HL-60 (cell line): ENCODE results near the gene DCAF11.

Experiments
- CTCF ChIP-seq: IDR thresholded peaks from one replicate; pipeline ENCODE4 v1.5.1; 2011; ENCODE audit warnings: low read length, control low read depth, inconsistent platforms; ENCODE audit not compliant: insufficient read depth
- REST ChIP-seq: IDR thresholded peaks from 2 replicates; pipeline ENCODE4 v1.6.1; 2012; ENCODE audit warnings: low read depth; ENCODE audit not compliant: insufficient replicate concordance

GRCh38 chr14:24133735-24134134 lies 19.2 kb downstream of the DCAF11 start:
- TF ChIP-seq CTCF, result no peak
- TF ChIP-seq REST, result no peak
